GM23338 (cell line): ENCODE data around the gene PRMT5. TPM values are rescaled to one million over a fixed set of nuclear protein-coding genes. Genes with fewer than 3 reads are reported as not detected.
A peak's percentile ranks its signal among the peaks of the same experiment; 100 is the strongest.

Experiments used
- ATAC-seq: fragments of 200-7000 bp; cut with Tn5 transposase; 3 replicates; pipeline ENCODE4 v1.9.1; 2020
- DNase-seq: peaks from one replicate; pipeline ENCODE4 v3.0.0-alpha.2; 2015; ENCODE audit warnings: low spot score
- H2AFZ ChIP-seq: fragments of 200-600 bp; sonication (generic); 2 replicates; pipeline ENCODE4 v1.8.0; 2016; ENCODE audit warnings: antibody characterized with exemption, mild to moderate bottlenecking, moderate library complexity
- H3F3A ChIP-seq: fragments of 200-600 bp; sonication (generic); replicated peaks from 2 replicates; pipeline ENCODE4 v1.8.0; 2017; ENCODE audit warnings: antibody characterized with exemption, mixed run types, low read depth
- H3K27ac ChIP-seq: fragments of 200-600 bp; sonication (generic); 2 replicates; pipeline ENCODE4 v1.6.1; 2016; ENCODE audit warnings: low read depth
- H3K27me3 ChIP-seq: fragments of 200-600 bp; sonication (generic); 2 replicates; pipeline ENCODE4 v1.8.0; 2016; ENCODE audit warnings: mild to moderate bottlenecking, mixed run types, moderate library complexity; ENCODE audit not compliant: insufficient read depth
- H3K36me3 ChIP-seq: fragments of 200-600 bp; sonication (generic); 2 replicates; pipeline ENCODE4 v1.8.0; 2016; ENCODE audit warnings: mild to moderate bottlenecking; ENCODE audit not compliant: insufficient read depth
- H3K4me1 ChIP-seq: fragments of 200-600 bp; sonication (generic); 2 replicates; pipeline ENCODE4 v1.8.0; 2016; ENCODE audit warnings: mild to moderate bottlenecking, moderate library complexity; ENCODE audit not compliant: insufficient read depth
- H3K4me2 ChIP-seq: fragments of 200-600 bp; sonication (generic); 2 replicates; pipeline ENCODE4 v1.7.1; 2017; ENCODE audit warnings: mixed run types
- H3K4me3 ChIP-seq: fragments of 200-600 bp; sonication (generic); 2 replicates; pipeline ENCODE4 v1.6.1; 2016; ENCODE audit warnings: mixed run types
- H3K79me2 ChIP-seq: fragments of 200-600 bp; sonication (generic); replicated peaks from 2 replicates; pipeline ENCODE4 v1.8.0; 2017; ENCODE audit warnings: mild to moderate bottlenecking; ENCODE audit not compliant: insufficient read depth
- H3K9me2 ChIP-seq: fragments of 200-600 bp; sonication (generic); 2 replicates; pipeline ENCODE4 v1.8.0; 2017; ENCODE audit not compliant: insufficient read depth
- H4K20me1 ChIP-seq: fragments of 200-600 bp; sonication (generic); replicated peaks from 2 replicates; pipeline ENCODE4 v1.8.0; 2017; ENCODE audit warnings: mild to moderate bottlenecking; ENCODE audit not compliant: insufficient read depth
- H3K27ac Mint-ChIP-seq: 2 replicates; pipeline ENCODE4 v1.8.0; 2020; ENCODE audit warnings: inconsistent platforms, mild to moderate bottlenecking, moderate library complexity, mixed read lengths
- H3K27me3 Mint-ChIP-seq: 3 replicates; pipeline ENCODE4 v1.8.0; 2022; ENCODE audit warnings: low read depth, mild to moderate bottlenecking, moderate library complexity, mixed read lengths, inconsistent platforms; ENCODE audit not compliant: insufficient read depth, poor library complexity
- H3K36me3 Mint-ChIP-seq: 3 replicates; pipeline ENCODE4 v1.8.0; 2021; ENCODE audit warnings: low read depth, mild to moderate bottlenecking, inconsistent platforms, moderate library complexity, mixed read lengths
- H3K4me1 Mint-ChIP-seq: 3 replicates; pipeline ENCODE4 v1.8.0; 2020; ENCODE audit warnings: mild to moderate bottlenecking, inconsistent platforms, mixed read lengths
- H3K4me3 Mint-ChIP-seq: 3 replicates; pipeline ENCODE4 v1.8.0; 2021; ENCODE audit warnings: moderate library complexity, mild to moderate bottlenecking, inconsistent platforms, mixed read lengths
- H3K9me3 Mint-ChIP-seq: 3 replicates; pipeline ENCODE4 v1.8.0; 2020; ENCODE audit warnings: moderate library complexity, mild to moderate bottlenecking, inconsistent platforms, mixed read lengths
- CTCF ChIP-seq, 2 experiments: fragments of 200-600 bp in 1 of 2; sonication (generic) in 1 of 2; conservative IDR thresholded peaks; 2 replicates each; pipeline versions ENCODE4 v1.5.1 to v1.6.1; 2016 to 2017; ENCODE audit warnings: antibody characterized with exemption in 2 of 2, low read depth in 2 of 2, mild to moderate bottlenecking in 2 of 2, moderate library complexity in 1 of 2
- ETS1 ChIP-seq: IDR thresholded peaks from 2 replicates; pipeline ENCODE4 v1.6.1; 2016; ENCODE audit warnings: antibody characterized with exemption
- EZH2 ChIP-seq: fragments of 200-600 bp; sonication (generic); IDR thresholded peaks from one replicate; pipeline ENCODE4 v1.8.0; 2017; ENCODE audit warnings: antibody characterized with exemption, mild to moderate bottlenecking, low read depth; ENCODE audit not compliant: unreplicated experiment
- EZH2phosphoT487 ChIP-seq: fragments of 200-600 bp; sonication (generic); IDR thresholded peaks from one replicate; pipeline ENCODE4 v1.8.1; 2018; ENCODE audit warnings: antibody characterized with exemption; ENCODE audit not compliant: unreplicated experiment
- REST ChIP-seq: IDR thresholded peaks from one replicate; pipeline ENCODE4 v1.6.1; 2018; ENCODE audit warnings: antibody characterized with exemption; ENCODE audit not compliant: unreplicated experiment
- ZNF114 ChIP-seq: fragments of 250-450 bp; sonication (Bioruptor Pico); IDR thresholded peaks from 2 replicates; pipeline ENCODE4 v1.5.0; 2020; ENCODE audit warnings: mild to moderate bottlenecking, moderate library complexity
- ZNF462 ChIP-seq: fragments of 250-450 bp; sonication (Bioruptor Pico); IDR thresholded peaks from 2 replicates; pipeline ENCODE4 v1.5.0; 2020; ENCODE audit warnings: mild to moderate bottlenecking, moderate library complexity
- polyA plus RNA-seq: library from polyadenylated mRNA; unstranded; fragments of >200 nt; fragmentation: Nextera tagmentation; extraction: Ambion mirVana; gene quantifications from 2 replicates; pipeline ENCODE4 v1.2.1, GENCODE V29; 2016
- total RNA-seq: library from RNA; depleted of rRNA; stranded (reverse); fragments of >200 nt; shearing (Covaris generic); gene quantifications from 2 replicates; pipeline ENCODE4 v1.2.3, GENCODE V29; 2014

PRMT5 gene
- total and polyA plus RNA-seq, 2 experiments from 2014 or later: 68.8 to 124 TPM

- Histone ChIP-seq H3K27me3 (no peaks in the 10 kb centered on the region), H3F3A (peaks cover 16% of the 10 kb centered on the region), H2AFZ (no peak overlapping the region), H4K20me1 (peaks cover 3% of the 10 kb centered on the region; the same call in 1 of the 2 replicates), H3K27ac (peak overlapping the region; percentile 80), H3K4me1 (peaks cover 7% of the 10 kb centered on the region), H3K4me3 (peak overlapping the region; percentile 63), H3K4me2 (peak overlapping the region; percentile 97), H3K79me2 (peaks cover 23% of the 10 kb centered on the region), H3K9me2 (no peaks in the 10 kb centered on the region), H3K36me3 (peaks cover 30% of the 10 kb centered on the region)
- DNase-seq: no peak
- TF ChIP-seq REST: no peak
- no peak for TF ChIP-seq ZNF114 (CRISPR knock-in tag)
- TF ChIP-seq EZH2phosphoT487: no peak
- Mint-ChIP-seq H3K4me3 (no peak overlapping the region), H3K4me1 (peaks cover 8% of the 10 kb centered on the region), H3K27ac (no peak overlapping the region), H3K9me3 (no peaks in the 10 kb centered on the region), H3K36me3 (peaks cover 41% of the 10 kb centered on the region), H3K27me3 (no peaks in the 10 kb centered on the region)
- ATAC-seq: no peak
Measured at GRCh38 chr14:22928237-22929103, 706 bp downstream of the PRMT5 start.

- Histone ChIP-seq H3K4me2 (no peak overlapping the region), H3K27me3 (no peaks in the 10 kb centered on the region), H4K20me1 (peaks cover 3% of the 10 kb centered on the region; the same call in 1 of the 2 replicates), H3K4me3 (no peak overlapping the region), H3K9me2 (no peaks in the 10 kb centered on the region), H3K27ac (no peak overlapping the region), H3K79me2 (peaks cover 23% of the 10 kb centered on the region), H3F3A (peaks cover 16% of the 10 kb centered on the region), H3K4me1 (peaks cover 7% of the 10 kb centered on the region), H3K36me3 (peaks cover 50% of the 10 kb centered on the region), H2AFZ (no peak overlapping the region)
- ATAC-seq (no peak), DNase-seq (no peak)
- H3K4me3 Mint-ChIP-seq: no peak overlapping the region
- peaks cover 6% of the 10 kb centered on the region; the same call in 2 of the 3 replicates for H3K4me1 Mint-ChIP-seq
- no peak overlapping the region for H3K27ac Mint-ChIP-seq
- peaks cover 59% of the 10 kb centered on the region for H3K36me3 Mint-ChIP-seq
- H3K27me3 Mint-ChIP-seq: peaks cover 2% of the 10 kb centered on the region
- H3K9me3 Mint-ChIP-seq: no peaks in the 10 kb centered on the region
- TF ChIP-seq CTCF (conservative IDR thresholded peaks at IDR 0.05; ENCODE audit: low read depth in 2 of 2) (no peak), EZH2 (no peak), ETS1 (no peak), ZNF462 (CRISPR knock-in tag) (no peak), ZNF114 (CRISPR knock-in tag) (no peak)
Measured at GRCh38 chr14:22926316-22926715, 2.9 kb downstream of the PRMT5 start.
